Measurements from ENCODE around the gene CCDC88B.

The CCDC88B gene

GRCh38 chr11:64364911-64365310 is 24.9 kb downstream of the CCDC88B start:
- no peak for DNase-seq

- no peak for DNase-seq
Measured at GRCh38 chr11:64366751-64367150, 26.7 kb downstream of the CCDC88B start.

- DNase-seq, result no peak
Measured at GRCh38 chr11:64367931-64368672, 28.1 kb downstream of the CCDC88B start.

- DNase-seq, result no peak
Measured at GRCh38 chr11:64368673-64369074, 28.7 kb downstream of the CCDC88B start.

GRCh38 chr11:64369440-64370421 is 29.7 kb downstream of the CCDC88B start:
- no peak for DNase-seq

- DNase-seq, result no peak
Measured at GRCh38 chr11:64371201-64371600, 31.2 kb downstream of the CCDC88B start.

- DNase-seq, result no peak
Measured at GRCh38 chr11:64372021-64372420, 32.0 kb downstream of the CCDC88B start.

GRCh38 chr11:64372802-64373597 is 33.0 kb downstream of the CCDC88B start:
- no peak for DNase-seq

GRCh38 chr11:64373598-64373974 is 33.6 kb downstream of the CCDC88B start:
- no peak for DNase-seq

- no peak for DNase-seq
Measured at GRCh38 chr11:64376071-64376470, 36.1 kb downstream of the CCDC88B start.

GRCh38 chr11:64378335-64378880 is 38.4 kb downstream of the CCDC88B start:
- DNase-seq, result no peak

GRCh38 chr11:64379160-64379559 is 39.2 kb downstream of the CCDC88B start:
- DNase-seq, result no peak

- DNase-seq, result no peak
Measured at GRCh38 chr11:64379817-64380709, 40.1 kb downstream of the CCDC88B start.

GRCh38 chr11:64381350-64381749 is 41.3 kb downstream of the CCDC88B start:
- DNase-seq, result no peak

- no peak for DNase-seq
Measured at GRCh38 chr11:64382047-64382446, 42.0 kb downstream of the CCDC88B start.

GRCh38 chr11:64382586-64382985 is 42.6 kb downstream of the CCDC88B start:
- no peak for DNase-seq

GRCh38 chr11:64383580-64383979 is 43.6 kb downstream of the CCDC88B start:
- no peak for DNase-seq

GRCh38 chr11:64384028-64384737 is 44.2 kb downstream of the CCDC88B start:
- no peak for DNase-seq

GRCh38 chr11:64384981-64385944 is 45.3 kb downstream of the CCDC88B start:
- DNase-seq, result no peak
